GM21717 (cell line): ENCODE measurements around the gene DCLK1.
"Not testable (repeated sequence)": the region's sequence is repeated elsewhere in the genome, so short reads cannot be mapped to it uniquely, and the experiment has no call there.

Experiments
- ATAC-seq: cut with Tn5 transposase; IDR thresholded peaks from one replicate; pipeline ENCODE4 v1.9.1; 2021; ENCODE audit warnings: mild to moderate bottlenecking, moderate library complexity; ENCODE audit not compliant: unreplicated experiment

DCLK1 gene

GRCh38 chr13:36088463-36088862 lies 42.7 kb downstream of the DCLK1 start:
- ATAC-seq = no peak

- ATAC-seq = no peak
Observed at GRCh38 chr13:36088001-36088400, 43.2 kb downstream of the DCLK1 start.

GRCh38 chr13:36086117-36086516 lies 45.1 kb downstream of the DCLK1 start:
- no peak for ATAC-seq

GRCh38 chr13:36084131-36084530 lies 47.1 kb downstream of the DCLK1 start:
- ATAC-seq = no peak

- no peak for ATAC-seq
Observed at GRCh38 chr13:36082806-36083205, 48.4 kb downstream of the DCLK1 start.

GRCh38 chr13:36082396-36082795 lies 48.8 kb downstream of the DCLK1 start:
- ATAC-seq = no peak

GRCh38 chr13:36076211-36076610 lies 55.0 kb downstream of the DCLK1 start:
- ATAC-seq = no peak

GRCh38 chr13:36074659-36075058 lies 56.5 kb downstream of the DCLK1 start:
- no peak for ATAC-seq

GRCh38 chr13:36072152-36072935 lies 58.8 kb downstream of the DCLK1 start:
- ATAC-seq = no peak

GRCh38 chr13:36070504-36071192 lies 60.5 kb downstream of the DCLK1 start:
- ATAC-seq = not testable (repeated sequence)

GRCh38 chr13:36069881-36070366 lies 61.3 kb downstream of the DCLK1 start:
- no peak for ATAC-seq

GRCh38 chr13:36068991-36069390 lies 62.2 kb downstream of the DCLK1 start:
- ATAC-seq = no peak

GRCh38 chr13:36068566-36068965 lies 62.6 kb downstream of the DCLK1 start:
- ATAC-seq = no peak

- no peak for ATAC-seq
Observed at GRCh38 chr13:36067746-36068381, 63.3 kb downstream of the DCLK1 start.

- ATAC-seq = no peak
Observed at GRCh38 chr13:36062249-36062648, 68.9 kb downstream of the DCLK1 start.

- no peak for ATAC-seq
Observed at GRCh38 chr13:36061621-36062020, 69.6 kb downstream of the DCLK1 start.

GRCh38 chr13:36061054-36061453 lies 70.1 kb downstream of the DCLK1 start:
- ATAC-seq = no peak

GRCh38 chr13:36059321-36059720 lies 71.9 kb downstream of the DCLK1 start:
- ATAC-seq = no peak

GRCh38 chr13:36058116-36058515 lies 73.1 kb downstream of the DCLK1 start:
- ATAC-seq = no peak

GRCh38 chr13:36057547-36057946 lies 73.6 kb downstream of the DCLK1 start:
- no peak for ATAC-seq

GRCh38 chr13:36057041-36057440 lies 74.1 kb downstream of the DCLK1 start:
- ATAC-seq = no peak

GRCh38 chr13:36055366-36055765 lies 75.8 kb downstream of the DCLK1 start:
- ATAC-seq = no peak
